H1 (cell line): ENCODE results near the gene LPCAT1. TPM values are rescaled to one million over a fixed set of nuclear protein-coding genes. Genes with fewer than 3 reads are reported as not detected.

Experiments used
- CTCF ChIA-PET: fragments of 300-600 bp; sonication (Branson Sonifier 250); formaldehyde crosslinking; loops from one replicate; lab custom pipeline; 2021; ENCODE audit not compliant: partially characterized antibody; lab: Charles Lee
- POLR2A ChIA-PET: fragments of 300-600 bp; sonication (Branson Sonifier 250); formaldehyde crosslinking; loops from one replicate; lab custom pipeline; 2021; ENCODE audit warnings: inconsistent platforms; ENCODE audit not compliant: partially characterized antibody; lab: Charles Lee
- DNase-seq, 2 experiments: peaks; one replicate each; pipeline versions ENCODE4 v3.0.0 to v3.0.0-alpha.2; 2010 to 2022; ENCODE audit warnings: low spot score in 2 of 2, low read depth in 1 of 2, mixed read lengths in 1 of 2
- FAIRE-seq: peaks from 2 replicates; lab custom pipeline; 2011; peaks lifted over from hg19 to GRCh38; lab: Jason Lieb, UNC
- H2AFZ ChIP-seq: 2 replicates; pipeline ENCODE4 v1.8.1; 2012; ENCODE audit warnings: low read length, inconsistent platforms
- H2AK5ac ChIP-seq: 2 replicates; pipeline ENCODE4 v1.6.1; 2013; ENCODE audit warnings: low read depth, low read length
- H2BK120ac ChIP-seq: replicated peaks from 2 replicates; pipeline ENCODE3; 2013; ENCODE audit warnings: low read depth, low read length, inconsistent platforms
- H2BK12ac ChIP-seq: 2 replicates; pipeline ENCODE4 v1.6.1; 2013; ENCODE audit warnings: low read depth, low read length
- H2BK15ac ChIP-seq: 2 replicates; pipeline ENCODE4 v1.6.1; 2013; ENCODE audit warnings: low read length
- H2BK20ac ChIP-seq: 2 replicates; pipeline ENCODE4 v1.6.1; 2013; ENCODE audit warnings: low read length
- H2BK5ac ChIP-seq: 2 replicates; pipeline ENCODE4 v1.6.1; 2013; ENCODE audit warnings: low read depth, low read length
- H3K14ac ChIP-seq: 2 replicates; pipeline ENCODE4 v1.6.1; 2013; ENCODE audit warnings: inconsistent platforms; ENCODE audit not compliant: insufficient read length
- H3K18ac ChIP-seq: 2 replicates; pipeline ENCODE4 v1.6.1; 2013; ENCODE audit warnings: low read length; ENCODE audit errors: extremely low read depth
- H3K23ac ChIP-seq: 2 replicates; pipeline ENCODE4 v1.6.1; 2013; ENCODE audit warnings: inconsistent platforms; ENCODE audit not compliant: insufficient read length
- H3K23me2 ChIP-seq: 2 replicates; pipeline ENCODE4 v1.6.1; 2013; ENCODE audit warnings: low read depth, low read length
- H3K27ac ChIP-seq: 2 replicates; pipeline ENCODE4 v1.6.1; 2011; ENCODE audit warnings: low read depth, low read length, inconsistent platforms
- H3K27me3 ChIP-seq, 4 experiments: replicated peaks in 1 of 4; 1 replicate in 1 of 4; 2 replicates in 3 of 4; pipeline versions ENCODE4 v1.6.1 to v1.8.1; 2011 to 2013; ENCODE audit warnings: low read length in 3 of 4, mild to moderate bottlenecking in 3 of 4, inconsistent platforms in 2 of 4, mixed read lengths in 2 of 4, moderate library complexity in 1 of 4; ENCODE audit not compliant: control insufficient read depth in 3 of 4, insufficient read depth in 3 of 4; ENCODE audit errors: extremely low read depth in 1 of 4
- H3K36me3 ChIP-seq, 4 experiments: 2 replicates each; pipeline versions ENCODE4 v1.6.1 to v1.8.1; 2011 to 2013; ENCODE audit warnings: mild to moderate bottlenecking in 4 of 4, low read length in 3 of 4, moderate library complexity in 2 of 4, control low read depth in 1 of 4, inconsistent platforms in 1 of 4; ENCODE audit not compliant: insufficient read depth in 4 of 4, control insufficient read depth in 2 of 4
- H3K4ac ChIP-seq: replicated peaks from 2 replicates; pipeline ENCODE3; 2013; ENCODE audit warnings: low read length, low read depth, mixed read lengths, inconsistent platforms; ENCODE audit not compliant: insufficient read length
- H3K4me1 ChIP-seq, 4 experiments: replicated peaks in 1 of 4; 1 replicate in 1 of 4; 2 replicates in 3 of 4; pipeline versions ENCODE4 v1.6.1 to v1.8.1; 2011 to 2013; ENCODE audit warnings: low read length in 3 of 4, inconsistent platforms in 2 of 4, mixed read lengths in 1 of 4; ENCODE audit not compliant: insufficient read depth in 4 of 4, control insufficient read depth in 3 of 4
- H3K4me2 ChIP-seq, 2 experiments: 2 replicates each; pipeline versions ENCODE4 v1.6.1 to v1.8.1; 2011 to 2013; ENCODE audit warnings: low read depth in 2 of 2, low read length in 2 of 2, control low read depth in 1 of 2, inconsistent platforms in 1 of 2, mild to moderate bottlenecking in 1 of 2; ENCODE audit not compliant: insufficient read depth in 1 of 2
- H3K4me3 ChIP-seq, 4 experiments: fragments of 200-600, 300-600 bp in 1 of 4; sonication (generic), shearing (Covaris generic), sonication (Bioruptor Twin) in 1 of 4; 2 replicates each; pipeline versions ENCODE4 v1.5.1 to v1.8.1; 2011 to 2016; ENCODE audit warnings: low read length in 4 of 4, low read depth in 3 of 4, control low read depth in 2 of 4, inconsistent platforms in 2 of 4, mild to moderate bottlenecking in 2 of 4, mixed read lengths in 1 of 4, moderate library complexity in 1 of 4; ENCODE audit not compliant: insufficient read depth in 2 of 4; ENCODE audit errors: extremely low read depth in 1 of 4
- H3K56ac ChIP-seq: replicated peaks from 2 replicates; pipeline ENCODE3; 2013; ENCODE audit warnings: low read depth, mild to moderate bottlenecking, mixed read lengths, low read length, inconsistent platforms; ENCODE audit not compliant: insufficient read length
- H3K79me1 ChIP-seq: 2 replicates; pipeline ENCODE4 v1.6.1; 2013; ENCODE audit warnings: low read depth, low read length, control low read depth
- H3K79me2 ChIP-seq, 2 experiments: 2 replicates each; pipeline versions ENCODE4 v1.6.1 to v1.8.1; 2012 to 2013; ENCODE audit warnings: low read length in 2 of 2, mild to moderate bottlenecking in 2 of 2, inconsistent platforms in 1 of 2; ENCODE audit not compliant: insufficient read depth in 2 of 2, control insufficient read depth in 1 of 2
- H3K9ac ChIP-seq, 4 experiments: replicated peaks in 1 of 4; 1 replicate in 1 of 4; 2 replicates in 3 of 4; pipeline versions ENCODE4 v1.6.1 to v1.8.1; 2011 to 2013; ENCODE audit warnings: low read depth in 3 of 4, low read length in 3 of 4, control low read depth in 2 of 4, mild to moderate bottlenecking in 2 of 4, moderate library complexity in 2 of 4, inconsistent platforms in 1 of 4; ENCODE audit errors: extremely low read depth in 1 of 4
- H3K9me3 ChIP-seq, 2 experiments: 2 replicates each; pipeline versions ENCODE4 v1.6.1 to v1.8.1; 2012 to 2013; ENCODE audit warnings: mild to moderate bottlenecking in 2 of 2, moderate library complexity in 2 of 2, control low read depth in 1 of 2, inconsistent platforms in 1 of 2, low read depth in 1 of 2, low read length in 1 of 2, mixed read lengths in 1 of 2; ENCODE audit not compliant: insufficient read depth in 2 of 2
- H4K20me1 ChIP-seq, 2 experiments: replicated peaks in 1 of 2; 2 replicates each; pipeline versions ENCODE3 to v1.8.1; 2011 to 2013; ENCODE audit warnings: inconsistent platforms in 2 of 2, low read length in 2 of 2, mild to moderate bottlenecking in 1 of 2; ENCODE audit not compliant: insufficient read depth in 2 of 2, control insufficient read depth in 1 of 2
- H4K5ac ChIP-seq: 2 replicates; pipeline ENCODE4 v1.6.1; 2013; ENCODE audit warnings: low read length, low read depth, mixed read lengths, inconsistent platforms; ENCODE audit not compliant: insufficient read length
- H4K8ac ChIP-seq: 2 replicates; pipeline ENCODE4 v1.8.0; 2013; ENCODE audit warnings: mild to moderate bottlenecking, moderate library complexity, low read length, inconsistent platforms; ENCODE audit not compliant: insufficient read depth; ENCODE audit errors: extremely low read depth
- H4K91ac ChIP-seq: replicated peaks from 2 replicates; pipeline ENCODE3; 2013; ENCODE audit warnings: low read length, mixed read lengths, inconsistent platforms; ENCODE audit not compliant: insufficient read length
- MAFK ChIP-seq: IDR thresholded peaks from 2 replicates; pipeline ENCODE4 v1.6.1; 2012; ENCODE audit warnings: low read depth, mild to moderate bottlenecking, improper control_type of control experiment, low read length
- RNF2 ChIP-seq: fragments of 200-900, 300-1000 bp; sonication (generic); IDR thresholded peaks from 2 replicates; pipeline ENCODE4 v1.7.1; 2016; ENCODE audit warnings: borderline replicate concordance, low read depth, mild to moderate bottlenecking, antibody characterized with exemption, low read length; ENCODE audit not compliant: poor library complexity, severe bottlenecking; ENCODE audit errors: missing control alignments
- WGBS, 2 experiments: shearing (Covaris generic) in 1 of 2; methylation state at CpG; one replicate each; pipeline versions ENCODE4 v1.1.6 to v1.1.7; 2013 to 2015; ENCODE audit warnings: low lambda C conversion rate in 2 of 2, mixed read lengths in 2 of 2, inconsistent platforms in 1 of 2, low coverage in 1 of 2, missing lambda C conversion rate in 1 of 2; ENCODE audit not compliant: insufficient replicate concordance in 2 of 2, insufficient coverage in 1 of 2, insufficient read length in 1 of 2; ENCODE audit errors: extremely low coverage in 1 of 2, missing lambda C conversion rate in 1 of 2; 5-methylcytosine and 5-hydroxymethylcytosine counted together
- polyA plus RNA-seq, 7 experiments: library from polyadenylated mRNA; depleted of rRNA in 3 of 7; stranded (reverse) in 5 of 7; unstranded in 2 of 7; fragments of >200 nt in 5 of 7; fragments of 200-250 nt in 2 of 7; gene quantifications; 1 replicate in 5 of 7; 2 replicates in 1 of 7; 4 replicates in 1 of 7; pipeline versions ENCODE4 v1.2.1 to v1.2.3, GENCODE V29; 2011 to 2013; ENCODE audit warnings: missing spikeins in 2 of 7, mixed read lengths in 2 of 7
- total RNA-seq: library from RNA; stranded (reverse); fragmentation: NEBNext Ultra II Directional; extraction: Animal tissue kit (Norgen Biotek cat#: 25700); gene quantifications from 2 replicates; pipeline ENCODE4 v1.2.1, GENCODE V29; 2021

The LPCAT1 gene
- total and polyA plus RNA-seq, 2 of the 8 experiments (the other 6 are each of a cell fraction or from before 2014, with no cell fraction given), result 107 to 260 TPM

GRCh38 chr5:1443991-1444360, 79.8 kb downstream of the LPCAT1 start:
- Histone ChIP-seq H2BK120ac (no peak overlapping the region), H2BK12ac (no peak overlapping the region), H3K27me3 (peaks cover 30 to 70% (median 61%) of the 10 kb centered on the region in 4 experiments), H3K4me2 (peak overlapping the region; percentile 71 to 95; a peak in 2 of 4 replicates), H2BK5ac (no peak overlapping the region), H3K14ac (no peak overlapping the region), H4K8ac (peak overlapping the region; percentile 16; the same call in 1 of the 2 replicates), H2AK5ac (no peak overlapping the region), H3K9ac (no peak overlapping the region), H3K4me3 (peak overlapping the region in 1 of 4 experiments; percentile 71; a peak in 1 of 8 replicates), H2AFZ (no peak overlapping the region), H3K56ac (no peak overlapping the region), H2BK20ac (no peak overlapping the region), H3K4ac (no peak overlapping the region), H3K23ac (no peak overlapping the region), H3K18ac (no peak overlapping the region), H3K23me2 (peaks cover 15% of the 10 kb centered on the region; the same call in 1 of the 2 replicates), H3K4me1 (peaks cover 0 to 6% (median 0%) of the 10 kb centered on the region in 4 experiments; a peak in 3 of 7 replicates), H4K5ac (no peak overlapping the region), H3K9me3 (no peaks in the 10 kb centered on the region)
- CTCF ChIA-PET, result interaction anchor here (1.5 kb wide), 1 partner anchor 201 kb away, joined by 8 read pairs; no protein-coding TSS in a partner anchor
- FAIRE-seq, result no peak
- WGBS, 2 experiments, result 73% methylated on average over 15 of the region's 15 CpGs; no CpG with 5 or more reads in 1 of the 2 experiments
- no peak for DNase-seq
- peak; percentile 49 for TF ChIP-seq RNF2
- no peak for TF ChIP-seq MAFK
- TF ChIP-seq, all 59 proteins: peak for 1
- no peak overlapping the region for H3K27ac ChIP-seq
- H2BK15ac ChIP-seq, result peak overlapping the region; percentile 88; the same call in 1 of the 2 replicates
- H3K79me1 ChIP-seq, result no peaks in the 10 kb centered on the region
- no peaks in the 10 kb centered on the region for H3K36me3 ChIP-seq
- POLR2A ChIA-PET, result interaction anchor here (0.9 to 1.5 kb wide), 2 partner anchors 16 kb away, joined by 4 read pairs; no protein-coding TSS in a partner anchor
- H3K79me2 ChIP-seq, result no peaks in the 10 kb centered on the region
- peaks cover 2 to 7% of the 10 kb centered on the region in 2 experiments for H4K20me1 ChIP-seq
- H4K91ac ChIP-seq, result no peak overlapping the region
